NCI-H146 treated with DMSO at 0.1 percent for 48 hours (cell line): ENCODE data around the gene ASMTL.

Source experiments
- DNase-seq: peaks from one replicate; lab custom pipeline; 2025; ENCODE audit not compliant: unreplicated experiment; lab: John Stamatoyannopoulos, UW

Gene ASMTL

GRCh38 chrX:1357993-1358392, 94.7 kb downstream of the ASMTL start:
- no peak for DNase-seq

- no peak for DNase-seq
Observed at GRCh38 chrX:1355131-1356046, 97.3 kb downstream of the ASMTL start.

DNA sequence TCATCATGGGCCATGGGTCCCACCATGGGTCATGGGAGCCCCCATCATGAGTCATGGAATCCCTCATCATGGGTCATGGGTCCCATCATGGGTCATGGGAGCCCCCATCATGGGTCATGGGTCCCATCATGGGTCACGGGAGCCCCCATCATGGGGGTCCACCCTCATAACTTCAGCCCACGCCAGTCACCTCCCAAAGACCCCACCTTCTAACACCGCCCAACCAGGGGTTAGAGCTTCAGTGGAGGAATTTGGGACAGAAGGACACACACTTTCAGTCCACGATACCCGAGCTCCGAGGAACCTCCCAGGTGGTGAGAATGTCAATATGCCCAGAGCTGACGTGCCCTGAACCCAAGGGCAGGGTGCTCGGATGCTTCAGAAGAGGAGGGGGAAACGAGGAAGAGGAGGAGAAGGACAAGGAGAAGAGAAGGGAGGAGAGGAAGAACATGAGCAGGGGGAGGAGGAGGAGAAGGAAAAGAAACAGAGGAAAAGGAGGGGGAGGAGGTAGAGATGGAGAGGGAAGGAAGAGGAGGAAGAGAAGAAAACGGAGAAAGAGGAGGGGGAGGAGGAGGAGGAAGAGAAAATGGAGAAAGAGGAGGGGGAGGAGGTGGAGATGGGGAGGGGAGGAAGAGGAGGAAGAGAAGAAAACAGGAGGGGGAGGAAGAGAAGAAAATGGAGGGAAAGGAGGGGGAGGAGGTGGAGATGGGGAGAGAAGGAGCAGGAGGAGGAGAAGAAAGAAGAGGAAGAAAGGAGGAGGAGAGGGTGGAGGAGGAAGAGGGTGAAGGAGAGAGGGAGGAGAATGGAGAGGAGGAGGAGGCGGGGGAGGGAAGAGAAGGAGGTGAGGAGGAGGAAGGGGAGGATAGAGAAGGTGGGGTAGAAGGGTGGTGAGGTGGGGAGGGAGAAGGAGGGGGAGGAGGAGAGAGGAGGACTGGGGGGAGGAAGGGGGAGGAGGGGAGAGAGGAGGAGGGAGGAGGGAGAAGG, 98.4 kb downstream of the ASMTL start:
- DNase-seq: no peak
